HTR-8/SVneo (cell line): ENCODE data around the gene NRM.

ENCODE experiments used
- DNase-seq: peaks from one replicate; pipeline ENCODE4 v3.0.0; 2011; ENCODE audit warnings: low spot score, mixed read lengths; ENCODE audit not compliant: insufficient read length
- FAIRE-seq: peaks from 2 replicates; lab custom pipeline; 2011; peaks lifted over from hg19 to GRCh38; lab: Jason Lieb, UNC

The NRM gene

GRCh38 chr6:30641048-30641447, 49.7 kb downstream of the NRM start:
- DNase-seq (no peak), FAIRE-seq (no peak)

DNA sequence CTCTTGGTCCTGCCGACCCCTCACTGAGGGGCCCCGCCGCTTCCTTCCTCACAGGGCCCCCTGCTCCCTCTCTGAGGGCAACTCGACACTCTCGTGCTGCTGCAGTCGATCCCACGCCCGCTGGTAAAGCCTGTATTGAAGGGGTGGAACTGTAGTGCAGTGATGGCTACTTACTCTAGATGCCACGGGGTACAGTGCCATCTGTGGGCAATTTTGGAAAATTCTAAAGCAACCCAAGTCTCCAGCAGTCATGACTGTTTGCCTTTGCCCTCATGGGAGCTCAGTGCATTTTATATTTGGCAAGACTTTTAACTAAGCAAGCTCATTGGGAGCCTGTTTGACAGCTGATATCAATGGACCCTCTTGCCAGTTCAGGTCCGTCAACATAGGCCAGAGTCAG, 50.3 kb downstream of the NRM start:
- FAIRE-seq: no peak
- no peak for DNase-seq
